Transverse colon (tissue), 4 donors: Measurements from ENCODE around the gene PTCD1.

ENCODE experiments used
- CTCF ChIP-seq, 5 experiments: fragments of 200-600 bp in 3 of 5; fragments of 450-650 bp in 2 of 5; sonication (generic) in 3 of 5; IDR thresholded peaks; 1 replicate in 2 of 5; 2 replicates in 3 of 5; pipeline ENCODE4 v1.5.1; 2016 to 2017; ENCODE audit warnings: antibody characterized with exemption in 5 of 5, inconsistent platforms in 3 of 5, mild to moderate bottlenecking in 2 of 5, moderate library complexity in 1 of 5
- EP300 ChIP-seq: sonication (generic); formaldehyde crosslinking; IDR thresholded peaks from one replicate; pipeline ENCODE4 v1.6.1; 2017; ENCODE audit warnings: antibody characterized with exemption, low read depth
- POLR2A ChIP-seq: fragments of 450-650 bp; IDR thresholded peaks from one replicate; pipeline ENCODE4 v1.6.1; 2016; ENCODE audit warnings: antibody characterized with exemption, mild to moderate bottlenecking, moderate library complexity
- POLR2AphosphoS5 ChIP-seq, 3 donors: sonication (generic); formaldehyde crosslinking; IDR thresholded peaks; one replicate each; pipeline ENCODE4 v1.6.1; 2016; ENCODE audit warnings: antibody characterized with exemption in 3 of 3

GRCh38 chr7:99379043-99379577 lies 59.5 kb downstream of the PTCD1 start:
- no peak for TF ChIP-seq POLR2A
- TF ChIP-seq CTCF (IDR thresholded peaks at IDR 0.05) = no peak
- TF ChIP-seq EP300 = no peak
- TF ChIP-seq POLR2AphosphoS5 (IDR thresholded peaks at IDR 0.05) = peak in 1 of 3 donors; percentile 13
